Activated CD8-positive, alpha-beta memory T cell treated with anti-CD3 and anti-CD28 coated beads, Interleukin-2, amount 50 U/mL, for 24 hours (primary cell): ENCODE data around the gene TASL.
"Not testable (repeated sequence)": the region's sequence is repeated elsewhere in the genome, so short reads cannot be mapped to it uniquely, and the experiment has no call there.

ENCODE experiments used
- DNase-seq: peaks from one replicate; pipeline ENCODE4 v3.0.0-alpha.2; 2020; ENCODE audit errors: extremely low read depth

The TASL gene

GRCh38 chrX:30577362-30577991 is at the start of gene TASL:
TSS of gene TASL (minus strand) at chrX:30577766. CDS start at chrX:30560355, 17,411 bp downstream.
- DNase-seq, result no peak

- no peak for DNase-seq
Measured at GRCh38 chrX:30626402-30626801, 48.8 kb upstream of the TASL start.

- no peak for DNase-seq
Measured at GRCh38 chrX:30622361-30622760, 44.8 kb upstream of the TASL start.

GRCh38 chrX:30620980-30621618 is 43.5 kb upstream of the TASL start:
- DNase-seq, result no peak

GRCh38 chrX:30620125-30620524 is 42.6 kb upstream of the TASL start:
- DNase-seq, result no peak

- DNase-seq, result no peak
Measured at GRCh38 chrX:30618160-30618765, 40.7 kb upstream of the TASL start.

- DNase-seq, result no peak
Measured at GRCh38 chrX:30615229-30615628, 37.7 kb upstream of the TASL start.

- DNase-seq, result no peak
Measured at GRCh38 chrX:30613721-30614120, 36.2 kb upstream of the TASL start.

GRCh38 chrX:30612250-30612655 is 34.7 kb upstream of the TASL start:
- no peak for DNase-seq

GRCh38 chrX:30610026-30610425 is 32.5 kb upstream of the TASL start:
- no peak for DNase-seq

- no peak for DNase-seq
Measured at GRCh38 chrX:30607155-30607554, 29.6 kb upstream of the TASL start.

- not testable (repeated sequence) for DNase-seq
Measured at GRCh38 chrX:30600269-30601176, 23.0 kb upstream of the TASL start.

GRCh38 chrX:30597216-30598012 is 19.8 kb upstream of the TASL start:
- DNase-seq, result no peak

- no peak for DNase-seq
Measured at GRCh38 chrX:30593440-30594200, 16.1 kb upstream of the TASL start.

- no peak for DNase-seq
Measured at GRCh38 chrX:30592831-30593230, 15.3 kb upstream of the TASL start.

- no peak for DNase-seq
Measured at GRCh38 chrX:30590368-30590767, 12.8 kb upstream of the TASL start.

GRCh38 chrX:30589146-30589888 is 11.8 kb upstream of the TASL start:
- DNase-seq, result no peak

- DNase-seq, result no peak
Measured at GRCh38 chrX:30586516-30586915, 8.9 kb upstream of the TASL start.

- DNase-seq, result no peak
Measured at GRCh38 chrX:30582664-30583063, 5.1 kb upstream of the TASL start.

GRCh38 chrX:30580641-30581040 is 3.1 kb upstream of the TASL start:
- no peak for DNase-seq
